ENCODE results near the gene TRIM33. TPM values are rescaled to one million over a fixed set of nuclear protein-coding genes. Genes with fewer than 3 reads are reported as not detected.

The TRIM33 gene
- total and polyA plus RNA-seq, 2 of the 8 experiments (the other 6 are each of a cell fraction or from before 2014, with no cell fraction given), result 17.1 to 52.3 TPM

GRCh38 chr1:114522264-114522575, 11.2 kb upstream of the TRIM33 start:
- Histone ChIP-seq H4K8ac (ENCODE audit: extremely low read depth, insufficient read depth, low read length) (no peak overlapping the region), H3K18ac (ENCODE audit: extremely low read depth, low read length) (no peak overlapping the region), H3K14ac (ENCODE audit: insufficient read length) (no peak overlapping the region), H3K23ac (ENCODE audit: insufficient read length) (no peak overlapping the region), H3K23me2 (ENCODE audit: low read depth, low read length) (no peaks in the 10 kb centered on the region), H2AK5ac (ENCODE audit: low read depth, low read length) (no peak overlapping the region), H4K5ac (ENCODE audit: insufficient read length, low read depth, low read length) (no peak overlapping the region), H3K9ac (replicated peaks in 1 of 4; ENCODE audit: extremely low read depth in 1 of 4, low read depth in 3 of 4, low read length in 3 of 4) (no peak overlapping the region), H4K91ac (replicated peaks; ENCODE audit: insufficient read length, low read length) (no peak overlapping the region), H3K79me1 (ENCODE audit: low read depth, low read length) (no peaks in the 10 kb centered on the region), H2AFZ (ENCODE audit: low read length) (no peak overlapping the region), H2BK20ac (ENCODE audit: low read length) (no peak overlapping the region), H3K27me3 (replicated peaks in 1 of 4; ENCODE audit: control insufficient read depth in 3 of 4, extremely low read depth in 1 of 4, insufficient read depth in 3 of 4, low read length in 3 of 4) (no peaks in the 10 kb centered on the region), H3K79me2 (ENCODE audit: control insufficient read depth in 1 of 2, insufficient read depth in 2 of 2, low read length in 2 of 2) (no peaks in the 10 kb centered on the region), H2BK15ac (ENCODE audit: low read length) (no peak overlapping the region), H2BK120ac (replicated peaks; ENCODE audit: low read depth, low read length) (no peak overlapping the region), H2BK5ac (ENCODE audit: low read depth, low read length) (no peak overlapping the region), H3K4me3 (ENCODE audit: extremely low read depth in 1 of 4, insufficient read depth in 2 of 4, low read depth in 3 of 4, low read length in 4 of 4) (no peak overlapping the region), H3K4me2 (ENCODE audit: insufficient read depth in 1 of 2, low read depth in 2 of 2, low read length in 2 of 2) (no peak overlapping the region), H4K20me1 (replicated peaks in 1 of 2; ENCODE audit: control insufficient read depth in 1 of 2, insufficient read depth in 2 of 2, low read length in 2 of 2) (no peaks in the 10 kb centered on the region), H3K4ac (replicated peaks; ENCODE audit: insufficient read length, low read depth, low read length) (no peak overlapping the region), H3K36me3 (ENCODE audit: control insufficient read depth in 2 of 4, insufficient read depth in 4 of 4, low read length in 3 of 4) (no peaks in the 10 kb centered on the region), H3K4me1 (replicated peaks in 1 of 4; ENCODE audit: control insufficient read depth in 3 of 4, insufficient read depth in 4 of 4, low read length in 3 of 4) (no peaks in the 10 kb centered on the region), H2BK12ac (ENCODE audit: low read depth, low read length) (no peak overlapping the region), H3K27ac (ENCODE audit: low read depth, low read length) (no peak overlapping the region), H3K9me3 (ENCODE audit: insufficient read depth in 2 of 2, low read depth in 1 of 2, low read length in 1 of 2) (no peaks in the 10 kb centered on the region), H3K56ac (replicated peaks; ENCODE audit: insufficient read length, low read depth, low read length) (no peak overlapping the region)
- ChIA-PET CTCF (ENCODE audit: partially characterized antibody) (no interaction called here), POLR2A (ENCODE audit: partially characterized antibody) (no interaction called here)
- WGBS, 2 experiments (ENCODE audit: extremely low coverage in 1 of 2, insufficient coverage in 1 of 2, insufficient read length in 1 of 2, insufficient replicate concordance in 2 of 2, low coverage in 1 of 2, low lambda C conversion rate in 2 of 2, missing lambda C conversion rate in 1 of 2), result 96% methylated on average over 2 of the region's 2 CpGs; no CpG with 5 or more reads in 1 of the 2 experiments
- TF ChIP-seq TBP (IDR thresholded peaks at IDR 0.05; ENCODE audit: low read depth, low read length) (no peak), KDM4A (IDR thresholded peaks at IDR 0.05; ENCODE audit: low read depth, low read length, severe bottlenecking) (no peak), CTBP2 (IDR thresholded peaks at IDR 0.05; ENCODE audit: borderline replicate concordance, insufficient read depth, insufficient read length, low read length) (no peak), NRF1 (IDR thresholded peaks at IDR 0.05; ENCODE audit: low read depth, low read length) (no peak), RXRA (IDR thresholded peaks at IDR 0.05; ENCODE audit: insufficient read depth, low read depth, low read length) (no peak), KDM1A (IDR thresholded peaks at IDR 0.05; ENCODE audit: borderline replicate concordance, low read length) (no peak), USF2 (IDR thresholded peaks at IDR 0.05; ENCODE audit: low read length) (no peak), MAFK (IDR thresholded peaks at IDR 0.05; ENCODE audit: low read depth, low read length) (no peak), NANOG (IDR thresholded peaks at IDR 0.05; ENCODE audit: insufficient read depth, low read depth, low read length, poor library complexity, severe bottlenecking) (no peak), SP4 (IDR thresholded peaks at IDR 0.05; ENCODE audit: low read length) (no peak)
- DNase-seq (ENCODE audit: low read depth in 1 of 2, low spot score in 2 of 2) (no peak), FAIRE-seq (no peak)
